ENCODE data around the gene NCAPD2.

Gene NCAPD2

DNA sequence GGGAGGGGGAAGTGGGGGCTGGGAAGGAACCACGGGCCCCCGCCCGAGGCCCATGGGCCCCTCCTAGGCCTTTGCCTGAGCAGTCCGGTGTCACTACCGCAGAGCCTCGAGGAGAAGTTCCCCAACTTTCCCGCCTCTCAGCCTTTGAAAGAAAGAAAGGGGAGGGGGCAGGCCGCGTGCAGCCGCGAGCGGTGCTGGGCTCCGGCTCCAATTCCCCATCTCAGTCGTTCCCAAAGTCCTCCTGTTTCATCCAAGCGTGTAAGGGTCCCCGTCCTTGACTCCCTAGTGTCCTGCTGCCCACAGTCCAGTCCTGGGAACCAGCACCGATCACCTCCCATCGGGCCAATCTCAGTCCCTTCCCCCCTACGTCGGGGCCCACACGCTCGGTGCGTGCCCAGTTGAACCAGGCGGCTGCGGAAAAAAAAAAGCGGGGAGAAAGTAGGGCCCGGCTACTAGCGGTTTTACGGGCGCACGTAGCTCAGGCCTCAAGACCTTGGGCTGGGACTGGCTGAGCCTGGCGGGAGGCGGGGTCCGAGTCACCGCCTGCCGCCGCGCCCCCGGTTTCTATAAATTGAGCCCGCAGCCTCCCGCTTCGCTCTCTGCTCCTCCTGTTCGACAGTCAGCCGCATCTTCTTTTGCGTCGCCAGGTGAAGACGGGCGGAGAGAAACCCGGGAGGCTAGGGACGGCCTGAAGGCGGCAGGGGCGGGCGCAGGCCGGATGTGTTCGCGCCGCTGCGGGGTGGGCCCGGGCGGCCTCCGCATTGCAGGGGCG, 40.2 kb downstream of the NCAPD2 start, which contains the start of gene GAPDH:
Gene GAPDH (plus strand): TSS at position 595 of the 772 bp plus-strand sequence. CDS start 316 bp downstream, outside the sequence.
- Histone ChIP-seq H3K36me3 (peaks cover 78% of the 10 kb centered on the region), H3K27me3 (ENCODE audit: insufficient read depth, low read depth, severe bottlenecking) (no peaks in the 10 kb centered on the region)

GRCh38 chr12:6534695-6534944, 40.7 kb downstream of the NCAPD2 start:
- Histone ChIP-seq H3K36me3 (peaks cover 77% of the 10 kb centered on the region), H3K27me3 (ENCODE audit: insufficient read depth, low read depth, severe bottlenecking) (no peaks in the 10 kb centered on the region), H3K9me3 (ENCODE audit: severe bottlenecking) (no peaks in the 10 kb centered on the region), H3K27ac (peak overlapping the region; percentile 100), H3K4me3 (ENCODE audit: low read depth, low read length) (peak overlapping the region; percentile 81)
- no peak for DNase-seq
- TF ChIP-seq, protein P1, sequence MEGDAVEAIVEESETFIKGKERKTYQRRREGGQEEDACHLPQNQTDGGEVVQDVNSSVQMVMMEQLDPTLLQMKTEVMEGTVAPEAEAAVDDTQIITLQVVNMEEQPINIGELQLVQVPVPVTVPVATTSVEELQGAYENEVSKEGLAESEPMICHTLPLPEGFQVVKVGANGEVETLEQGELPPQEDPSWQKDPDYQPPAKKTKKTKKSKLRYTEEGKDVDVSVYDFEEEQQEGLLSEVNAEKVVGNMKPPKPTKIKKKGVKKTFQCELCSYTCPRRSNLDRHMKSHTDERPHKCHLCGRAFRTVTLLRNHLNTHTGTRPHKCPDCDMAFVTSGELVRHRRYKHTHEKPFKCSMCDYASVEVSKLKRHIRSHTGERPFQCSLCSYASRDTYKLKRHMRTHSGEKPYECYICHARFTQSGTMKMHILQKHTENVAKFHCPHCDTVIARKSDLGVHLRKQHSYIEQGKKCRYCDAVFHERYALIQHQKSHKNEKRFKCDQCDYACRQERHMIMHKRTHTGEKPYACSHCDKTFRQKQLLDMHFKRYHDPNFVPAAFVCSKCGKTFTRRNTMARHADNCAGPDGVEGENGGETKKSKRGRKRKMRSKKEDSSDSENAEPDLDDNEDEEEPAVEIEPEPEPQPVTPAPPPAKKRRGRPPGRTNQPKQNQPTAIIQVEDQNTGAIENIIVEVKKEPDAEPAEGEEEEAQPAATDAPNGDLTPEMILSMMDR (IDR thresholded peaks at IDR 0.05; ENCODE audit: low read depth, low read length): no peak

More for the DNA sequence above, 40.2 kb downstream of the NCAPD2 start, which contains the start of gene GAPDH:
- peak; percentile 95 for DNase-seq
- Histone ChIP-seq H3K27ac (peak within 1 kb of the TSS; percentile 100), H3K4me3 (ENCODE audit: low read depth, low read length) (peak within 1 kb of the TSS; percentile 81), H3K9me3 (ENCODE audit: severe bottlenecking) (no peaks in the 10 kb centered on the region)
- TF ChIP-seq, protein P1 (IDR thresholded peaks at IDR 0.05; ENCODE audit: low read depth, low read length): no peak

GRCh38 chr12:6534945-6535696, 41.2 kb downstream of the NCAPD2 start:
- Histone ChIP-seq H3K9me3 (ENCODE audit: severe bottlenecking) (no peaks in the 10 kb centered on the region), H3K27me3 (ENCODE audit: insufficient read depth, low read depth, severe bottlenecking) (no peaks in the 10 kb centered on the region), H3K36me3 (peaks cover 77% of the 10 kb centered on the region), H3K4me3 (ENCODE audit: low read depth, low read length) (peak overlapping the region; percentile 81), H3K27ac (peak overlapping the region; percentile 100)
- TF ChIP-seq, protein P1 (IDR thresholded peaks at IDR 0.05; ENCODE audit: low read depth, low read length): no peak
- DNase-seq: peak; percentile 69

DNA sequence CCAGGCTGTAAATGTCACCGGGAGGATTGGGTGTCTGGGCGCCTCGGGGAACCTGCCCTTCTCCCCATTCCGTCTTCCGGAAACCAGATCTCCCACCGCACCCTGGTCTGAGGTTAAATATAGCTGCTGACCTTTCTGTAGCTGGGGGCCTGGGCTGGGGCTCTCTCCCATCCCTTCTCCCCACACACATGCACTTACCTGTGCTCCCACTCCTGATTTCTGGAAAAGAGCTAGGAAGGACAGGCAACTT, 41.7 kb downstream of the NCAPD2 start:
- Histone ChIP-seq H3K9me3 (ENCODE audit: severe bottlenecking) (no peaks in the 10 kb centered on the region), H3K27ac (peak overlapping the region; percentile 100), H3K4me3 (ENCODE audit: low read depth, low read length) (peak overlapping the region; percentile 81), H3K27me3 (ENCODE audit: insufficient read depth, low read depth, severe bottlenecking) (no peaks in the 10 kb centered on the region), H3K36me3 (peaks cover 77% of the 10 kb centered on the region)
- TF ChIP-seq, protein P1 (IDR thresholded peaks at IDR 0.05; ENCODE audit: low read depth, low read length): no peak
- no peak for DNase-seq

GRCh38 chr12:6535960-6536847, 42.3 kb downstream of the NCAPD2 start:
- peak overlapping the region; percentile 81 for H3K4me3 ChIP-seq (ENCODE audit: low read depth, low read length)
- H3K27ac ChIP-seq: peak overlapping the region; percentile 100
- no peak for DNase-seq
- H3K27me3 ChIP-seq (ENCODE audit: insufficient read depth, low read depth, severe bottlenecking): no peaks in the 10 kb centered on the region
- TF ChIP-seq, protein P1 (IDR thresholded peaks at IDR 0.05; ENCODE audit: low read depth, low read length): no peak
- H3K9me3 ChIP-seq (ENCODE audit: severe bottlenecking): no peaks in the 10 kb centered on the region
- H3K36me3 ChIP-seq: peaks cover 76% of the 10 kb centered on the region

All from WERI-Rb-1 (cell line).